HG03558 (cell line): ENCODE data around the gene NCKAP5L.

Experiments
- ATAC-seq: cut with Tn5 transposase; IDR thresholded peaks from one replicate; pipeline ENCODE4 v1.9.1; 2021; ENCODE audit warnings: moderate number of reproducible peaks; ENCODE audit not compliant: unreplicated experiment; ENCODE audit errors: extremely low read depth

Gene NCKAP5L

GRCh38 chr12:49825971-49826421 is 2.2 kb downstream of the NCKAP5L start:
- no peak for ATAC-seq

GRCh38 chr12:49825360-49825970 is 2.7 kb downstream of the NCKAP5L start:
- no peak for ATAC-seq

GRCh38 chr12:49824895-49825294 is 3.3 kb downstream of the NCKAP5L start:
- ATAC-seq, result no peak

- no peak for ATAC-seq
Measured at GRCh38 chr12:49824416-49824815, 3.8 kb downstream of the NCKAP5L start.

GRCh38 chr12:49823951-49824350 is 4.3 kb downstream of the NCKAP5L start:
- ATAC-seq, result no peak

- ATAC-seq, result no peak
Measured at GRCh38 chr12:49823350-49823749, 4.9 kb downstream of the NCKAP5L start.

- ATAC-seq, result no peak
Measured at GRCh38 chr12:49821373-49822287, 6.6 kb downstream of the NCKAP5L start.

GRCh38 chr12:49819786-49820185 is 8.4 kb downstream of the NCKAP5L start:
- no peak for ATAC-seq

GRCh38 chr12:49818241-49818895 is 9.8 kb downstream of the NCKAP5L start:
- no peak for ATAC-seq

GRCh38 chr12:49813131-49813530 is 15.1 kb downstream of the NCKAP5L start:
- ATAC-seq, result no peak

GRCh38 chr12:49811961-49812401 is 16.2 kb downstream of the NCKAP5L start:
- ATAC-seq, result no peak

- no peak for ATAC-seq
Measured at GRCh38 chr12:49811136-49811535, 17.1 kb downstream of the NCKAP5L start.

GRCh38 chr12:49809906-49810389 is 18.3 kb downstream of the NCKAP5L start:
- no peak for ATAC-seq

- ATAC-seq, result no peak
Measured at GRCh38 chr12:49809381-49809905, 18.8 kb downstream of the NCKAP5L start.

- ATAC-seq, result no peak
Measured at GRCh38 chr12:49808686-49809380, 19.4 kb downstream of the NCKAP5L start.

GRCh38 chr12:49807991-49808580 is 20.1 kb downstream of the NCKAP5L start:
- ATAC-seq, result no peak

GRCh38 chr12:49806877-49807276 is 21.3 kb downstream of the NCKAP5L start:
- no peak for ATAC-seq

GRCh38 chr12:49806321-49806813 is 21.8 kb downstream of the NCKAP5L start:
- ATAC-seq, result no peak

GRCh38 chr12:49805409-49805808 is 22.8 kb downstream of the NCKAP5L start:
- ATAC-seq, result no peak
